ENCODE results near the gene OPA3.

DNA sequence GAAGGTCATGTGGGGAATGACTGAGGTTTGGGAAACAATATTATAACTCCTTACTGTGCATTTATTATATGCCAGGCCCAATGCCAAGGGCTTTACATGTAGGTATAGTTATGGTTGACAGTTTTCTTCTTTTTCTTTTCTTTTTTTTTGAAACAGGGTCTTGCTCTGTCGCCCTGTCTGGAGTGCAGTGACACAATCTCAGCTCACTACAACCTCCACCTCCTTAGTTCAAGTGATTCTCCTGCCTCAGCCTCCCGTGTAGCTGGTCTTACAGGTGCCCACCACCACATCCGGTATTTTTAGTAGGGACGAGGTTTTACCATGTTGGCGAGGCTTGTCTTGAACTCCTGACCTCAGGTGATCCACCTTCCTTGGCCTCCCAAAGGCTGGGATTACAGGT lies 101.6 kb downstream of the OPA3 start:
- TF ChIP-seq, protein P1, sequence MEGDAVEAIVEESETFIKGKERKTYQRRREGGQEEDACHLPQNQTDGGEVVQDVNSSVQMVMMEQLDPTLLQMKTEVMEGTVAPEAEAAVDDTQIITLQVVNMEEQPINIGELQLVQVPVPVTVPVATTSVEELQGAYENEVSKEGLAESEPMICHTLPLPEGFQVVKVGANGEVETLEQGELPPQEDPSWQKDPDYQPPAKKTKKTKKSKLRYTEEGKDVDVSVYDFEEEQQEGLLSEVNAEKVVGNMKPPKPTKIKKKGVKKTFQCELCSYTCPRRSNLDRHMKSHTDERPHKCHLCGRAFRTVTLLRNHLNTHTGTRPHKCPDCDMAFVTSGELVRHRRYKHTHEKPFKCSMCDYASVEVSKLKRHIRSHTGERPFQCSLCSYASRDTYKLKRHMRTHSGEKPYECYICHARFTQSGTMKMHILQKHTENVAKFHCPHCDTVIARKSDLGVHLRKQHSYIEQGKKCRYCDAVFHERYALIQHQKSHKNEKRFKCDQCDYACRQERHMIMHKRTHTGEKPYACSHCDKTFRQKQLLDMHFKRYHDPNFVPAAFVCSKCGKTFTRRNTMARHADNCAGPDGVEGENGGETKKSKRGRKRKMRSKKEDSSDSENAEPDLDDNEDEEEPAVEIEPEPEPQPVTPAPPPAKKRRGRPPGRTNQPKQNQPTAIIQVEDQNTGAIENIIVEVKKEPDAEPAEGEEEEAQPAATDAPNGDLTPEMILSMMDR (IDR thresholded peaks at IDR 0.05) = no peak
- no peak for TF ChIP-seq POLR2A (IDR thresholded peaks at IDR 0.05)
- no peak for TF ChIP-seq POLR2AphosphoS5 (IDR thresholded peaks at IDR 0.05)
